K562 (cell line): ENCODE measurements around the gene EYA2. TPM values are rescaled to one million over a fixed set of nuclear protein-coding genes. Genes with fewer than 3 reads are reported as not detected.
A peak's percentile ranks its signal among the peaks of the same experiment; 100 is the strongest.

ENCODE experiments used
- ATAC-seq: fragments of 200-7000 bp; cut with Tn5 transposase; 3 replicates; pipeline ENCODE4 v1.9.1; 2020; ENCODE audit warnings: moderate library complexity
- BruUV-seq: library from RNA; stranded (reverse); fragments of 400-500 nt; replicated peaks from 2 replicates; lab custom pipeline; 2021; lab: Mats Ljungman, UMichigan
- CTCF ChIA-PET: fragments of 300-600 bp; formaldehyde crosslinking; extraction: SDS; loops from one replicate; lab custom pipeline; 2021; ENCODE audit warnings: low intra/inter-chr PET ratio; lab: Yijun Ruan, JAX
- POLR2A ChIA-PET: fragments of 300-600, 350-650 bp; sonication (Branson Sonifier 250); formaldehyde crosslinking; extraction: SDS; loops from one replicate; lab custom pipeline; 2021; ENCODE audit warnings: antibody characterized with exemption, inconsistent platforms; lab: Yijun Ruan, JAX
- DNase-seq, 4 experiments: peaks; one replicate each; pipeline versions ENCODE4 v3.0.0 to v3.0.0-alpha.2; 2011 to 2018; ENCODE audit warnings: low spot score in 3 of 4, mixed read lengths in 3 of 4; ENCODE audit errors: extremely low read depth in 1 of 4
- FAIRE-seq: peaks from 2 replicates; lab custom pipeline; 2011; peaks lifted over from hg19 to GRCh38; lab: Jason Lieb, UNC
- H2AFZ ChIP-seq: 2 replicates; pipeline ENCODE4 v1.6.0; 2011; ENCODE audit warnings: low read depth, low read length, control low read depth, inconsistent platforms
- H3K27ac ChIP-seq: fragments of 200-600 bp; 3 replicates; pipeline ENCODE4 v1.8.0; 2011; ENCODE audit warnings: low read depth, mild to moderate bottlenecking, control low read depth, inconsistent platforms, low read length, moderate library complexity, mixed read lengths; ENCODE audit errors: extremely low read depth
- H3K27me3 ChIP-seq, 2 experiments: fragments of 300-600 bp in 1 of 2; 2 replicates in 1 of 2; 3 replicates in 1 of 2; pipeline versions ENCODE4 v1.6.0 to v1.8.0; 2011; ENCODE audit warnings: inconsistent platforms in 2 of 2, low read length in 2 of 2, mild to moderate bottlenecking in 1 of 2, mixed read lengths in 1 of 2, moderate library complexity in 1 of 2; ENCODE audit not compliant: control insufficient read depth in 2 of 2, insufficient read depth in 2 of 2
- H3K36me3 ChIP-seq: fragments of 300-600 bp; 3 replicates; pipeline ENCODE4 v1.8.0; 2011; ENCODE audit warnings: mild to moderate bottlenecking, low read length, inconsistent platforms; ENCODE audit not compliant: control insufficient read depth, insufficient read depth
- H3K4me1 ChIP-seq, 2 experiments: fragments of 200-600 bp in 1 of 2; replicated peaks in 1 of 2; 2 replicates in 1 of 2; 3 replicates in 1 of 2; pipeline versions ENCODE4 v1.5.1 to v1.8.0; 2011; ENCODE audit warnings: inconsistent platforms in 2 of 2, low read length in 2 of 2, mild to moderate bottlenecking in 1 of 2, mixed read lengths in 1 of 2, moderate library complexity in 1 of 2; ENCODE audit not compliant: control insufficient read depth in 2 of 2, insufficient read depth in 2 of 2
- H3K4me2 ChIP-seq: 2 replicates; pipeline ENCODE4 v1.6.1; 2011; ENCODE audit warnings: low read length, control low read depth, inconsistent platforms, mixed read lengths; ENCODE audit not compliant: insufficient read depth
- H3K4me3 ChIP-seq: fragments of 200-600 bp; sonication (generic), shearing (Covaris generic); 2 replicates; pipeline ENCODE4 v1.5.1; 2016; ENCODE audit warnings: control low read depth, inconsistent platforms
- H3K79me2 ChIP-seq: fragments of 200-600 bp; 3 replicates; pipeline ENCODE4 v1.8.0; 2011; ENCODE audit warnings: low read length, inconsistent platforms; ENCODE audit not compliant: control insufficient read depth, insufficient read depth
- H3K9ac ChIP-seq, 2 experiments: 2 replicates each; pipeline versions ENCODE4 v1.6.0 to v1.6.1; 2011; ENCODE audit warnings: low read depth in 2 of 2, low read length in 2 of 2, control low read depth in 1 of 2, inconsistent platforms in 1 of 2, mild to moderate bottlenecking in 1 of 2, mixed read lengths in 1 of 2; ENCODE audit not compliant: insufficient read depth in 1 of 2
- H3K9me1 ChIP-seq: one replicate; pipeline ENCODE4 v1.6.0; 2011; ENCODE audit warnings: inconsistent platforms, mild to moderate bottlenecking, low read length, moderate library complexity; ENCODE audit not compliant: control insufficient read depth, insufficient read depth
- H3K9me3 ChIP-seq: replicated peaks from 2 replicates; pipeline ENCODE4 v1.5.1; 2011; ENCODE audit warnings: low read depth, low read length, inconsistent platforms; ENCODE audit not compliant: control insufficient read depth, insufficient read depth
- H4K20me1 ChIP-seq: replicated peaks from 2 replicates; pipeline ENCODE4 v1.6.1; 2011; ENCODE audit warnings: low read length, inconsistent platforms, mixed read lengths; ENCODE audit not compliant: control insufficient read depth, insufficient read depth
- ARNT ChIP-seq, 2 experiments: fragments of 450-650 bp; IDR thresholded peaks; 2 replicates each; pipeline ENCODE4 v1.6.1; 2016; ENCODE audit warnings: mild to moderate bottlenecking in 1 of 2
- MEIS2 ChIP-seq: fragments of 450-650 bp; IDR thresholded peaks from 2 replicates; pipeline ENCODE4 v1.6.1; 2014; ENCODE audit warnings: mild to moderate bottlenecking; ENCODE audit not compliant: partially characterized antibody
- RAD21 ChIP-seq, 2 experiments: fragments of 250-450 bp in 1 of 2; fragments of 450-650 bp in 1 of 2; sonication (Bioruptor Pico) in 1 of 2; formaldehyde crosslinking in 1 of 2; IDR thresholded peaks in 1 of 2; conservative IDR thresholded peaks in 1 of 2; 2 replicates each; pipeline versions ENCODE4 v1.4.0 to v1.8.0; 2020 to 2022; ENCODE audit warnings: mild to moderate bottlenecking in 2 of 2, moderate library complexity in 1 of 2
- STAT6 ChIP-seq: sonication (generic); formaldehyde crosslinking; IDR thresholded peaks from 2 replicates; pipeline ENCODE4 v1.8.1; 2023; ENCODE audit warnings: mild to moderate bottlenecking, missing genetic modification reagents
- ZBTB11 ChIP-seq, 3 experiments: fragments of 200-800 bp in 1 of 3; fragments of 250-450 bp in 1 of 3; fragments of 450-650 bp in 1 of 3; sonication (Bioruptor Pico) in 1 of 3; sonication (Bioruptor generic) in 1 of 3; formaldehyde crosslinking in 1 of 3; IDR thresholded peaks; 2 replicates each; pipeline versions ENCODE4 v1.6.1 to v1.8.0; 2016 to 2022; ENCODE audit warnings: mild to moderate bottlenecking in 2 of 3, missing genetic modification characterization in 2 of 3, missing compliant biosample characterization in 1 of 3, moderate library complexity in 1 of 3
- WGBS: fragments of 100-300 bp; shearing (Covaris generic); methylation state at CpG from one replicate; pipeline ENCODE4 v1.1.6; 2016; ENCODE audit warnings: low coverage, mixed read lengths; ENCODE audit not compliant: insufficient coverage; ENCODE audit errors: missing lambda C conversion rate; 5-methylcytosine and 5-hydroxymethylcytosine counted together
- in situ Hi-C: fragments of 300-500 bp; cut with MboI; formaldehyde crosslinking; loops from 4 replicates; pipeline ENCODE4 v1.15.0; 2018; ENCODE audit warnings: inconsistent platforms, mixed read lengths
- intact Hi-C: fragments of 100-400 bp; cut with micrococcal nuclease; formaldehyde crosslinking; loops from 2 replicates; pipeline ENCODE4 v1.14.2; 2022
- polyA plus RNA-seq, 8 experiments: library from polyadenylated mRNA; depleted of rRNA in 4 of 8; stranded (reverse) in 5 of 8; unstranded in 3 of 8; fragments of >200 nt; fragmentation: Nextera tagmentation in 2 of 8; fragmentation: Illumina TruSeq in 1 of 8; extraction: Ambion mirVana in 2 of 8; extraction: Trizol in 1 of 8; gene quantifications; 2 replicates each; pipeline versions ENCODE4 v1.2.1 to v1.2.3, GENCODE V29; 2011 to 2014; ENCODE audit warnings: inconsistent platforms in 1 of 8, missing spikeins in 1 of 8
- total RNA-seq, 7 experiments: library from RNA; depleted of rRNA in 6 of 7; stranded (reverse); fragments of >200 nt in 6 of 7; fragmentation: Illumina TruSeq in 2 of 7; extraction: Trizol in 2 of 7; gene quantifications; 2 replicates each; pipeline versions ENCODE4 v1.2.1 to v1.2.3, GENCODE V29; 2011 to 2021; ENCODE audit warnings: low replicate concordance in 1 of 7

Gene EYA2
- total and polyA plus RNA-seq, 9 of the 15 experiments (the other 6 are each of a cell fraction or from before 2014, with no cell fraction given) = 0.03 TPM; not detected in 8

GRCh38 chr20:47173596-47174216 lies 279.1 kb downstream of the EYA2 start:
- no peak overlapping the region for H3K27ac ChIP-seq
- intact Hi-C loops = no loop called here
- DNase-seq (peak in 2 of 4 experiments; percentile 20 to 31), ATAC-seq (peak; percentile 73; the same call in 2 of the 3 replicates), FAIRE-seq (no peak)
- H3K4me1 ChIP-seq = peaks cover 0 to 9% of the 10 kb centered on the region in 2 experiments; a peak in 1 of 5 replicates
- H3K9me3 ChIP-seq = no peaks in the 10 kb centered on the region
- CTCF ChIA-PET = no interaction called here
- 8% methylated on average over 6 of the region's 6 CpGs for WGBS
- H3K4me2 ChIP-seq = no peak overlapping the region
- no peaks in the 10 kb centered on the region for H4K20me1 ChIP-seq
- H3K36me3 ChIP-seq = no peaks in the 10 kb centered on the region
- in situ Hi-C loops = no loop called here
- H2AFZ ChIP-seq = no peak overlapping the region
- H3K79me2 ChIP-seq = no peaks in the 10 kb centered on the region
- no TSS peak for BruUV-seq
- H3K4me3 ChIP-seq = no peak overlapping the region
- H3K27me3 ChIP-seq = peaks cover 39 to 52% of the 10 kb centered on the region in 2 experiments; a peak in 4 of 5 replicates
- POLR2A ChIA-PET = interaction anchor here (0.7 kb wide), 1 partner anchor 14 kb away, joined by 3 read pairs; no protein-coding TSS in a partner anchor
- H3K9ac ChIP-seq = no peak overlapping the region
- no peaks in the 10 kb centered on the region for H3K9me1 ChIP-seq
- TF ChIP-seq STAT6 = no peak
- peak in 1 of 3 experiments; percentile 81; a peak in 2 of 6 replicates for TF ChIP-seq ZBTB11 (CRISPR knock-in tag; IDR thresholded peaks at IDR 0.05)
- TF ChIP-seq RAD21 (CRISPR knock-in tag; conservative IDR thresholded peaks at IDR 0.05 in 1 of 2, IDR thresholded peaks at IDR 0.05 in 1 of 2) = peak in 1 of 2 experiments; percentile 10; a peak in 1 of 4 replicates
- TF ChIP-seq ARNT (IDR thresholded peaks at IDR 0.05) = peak in 1 of 2 experiments; percentile 97; a peak in 2 of 4 replicates
- no peak for TF ChIP-seq MEIS2
